ENCODE measurements around the gene CRABP1.

DNA sequence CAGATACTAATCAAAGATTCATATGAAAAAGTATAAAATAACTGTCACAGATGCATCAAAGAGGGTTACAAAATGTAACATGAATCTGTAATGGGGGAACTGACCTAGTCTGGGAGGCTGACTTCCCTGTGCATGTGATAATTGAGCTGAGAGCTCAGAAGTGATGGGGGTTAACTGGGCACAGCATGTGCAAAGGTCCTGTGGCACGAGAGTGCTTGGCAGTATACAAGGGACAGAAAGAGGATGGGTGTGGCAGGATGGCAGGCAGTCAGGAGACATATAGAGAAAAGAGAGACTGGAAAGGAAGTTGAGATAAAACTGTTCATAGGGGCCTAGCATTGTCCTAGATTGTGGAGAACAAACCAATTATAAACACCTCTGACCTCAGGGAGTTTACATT lies 50.1 kb downstream of the CRABP1 start:
- TF ChIP-seq POLR2A (IDR thresholded peaks at IDR 0.05; ENCODE audit: low read depth, low read length) = no peak
- no peak for TF ChIP-seq TAF1 (IDR thresholded peaks at IDR 0.05; ENCODE audit: low read depth, low read length)
- no peak for TF ChIP-seq PAX5 (IDR thresholded peaks at IDR 0.05; ENCODE audit: insufficient read depth, low read length, severe bottlenecking)

All from GM12891 (cell line).